HL-60 (cell line): ENCODE data around the gene TTC8.

Source experiments
- POLR2AphosphoS5 ChIP-seq: IDR thresholded peaks from 2 replicates; pipeline ENCODE4 v1.6.1; 2012; ENCODE audit warnings: low read depth
- TF ChIP-seq, protein P1 (sequence below): IDR thresholded peaks from one replicate; pipeline ENCODE4 v1.5.1; 2011; ENCODE audit warnings: low read length, control low read depth, inconsistent platforms; ENCODE audit not compliant: insufficient read depth

- TF ChIP-seq, protein P1, sequence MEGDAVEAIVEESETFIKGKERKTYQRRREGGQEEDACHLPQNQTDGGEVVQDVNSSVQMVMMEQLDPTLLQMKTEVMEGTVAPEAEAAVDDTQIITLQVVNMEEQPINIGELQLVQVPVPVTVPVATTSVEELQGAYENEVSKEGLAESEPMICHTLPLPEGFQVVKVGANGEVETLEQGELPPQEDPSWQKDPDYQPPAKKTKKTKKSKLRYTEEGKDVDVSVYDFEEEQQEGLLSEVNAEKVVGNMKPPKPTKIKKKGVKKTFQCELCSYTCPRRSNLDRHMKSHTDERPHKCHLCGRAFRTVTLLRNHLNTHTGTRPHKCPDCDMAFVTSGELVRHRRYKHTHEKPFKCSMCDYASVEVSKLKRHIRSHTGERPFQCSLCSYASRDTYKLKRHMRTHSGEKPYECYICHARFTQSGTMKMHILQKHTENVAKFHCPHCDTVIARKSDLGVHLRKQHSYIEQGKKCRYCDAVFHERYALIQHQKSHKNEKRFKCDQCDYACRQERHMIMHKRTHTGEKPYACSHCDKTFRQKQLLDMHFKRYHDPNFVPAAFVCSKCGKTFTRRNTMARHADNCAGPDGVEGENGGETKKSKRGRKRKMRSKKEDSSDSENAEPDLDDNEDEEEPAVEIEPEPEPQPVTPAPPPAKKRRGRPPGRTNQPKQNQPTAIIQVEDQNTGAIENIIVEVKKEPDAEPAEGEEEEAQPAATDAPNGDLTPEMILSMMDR: no peak
- no peak for TF ChIP-seq POLR2AphosphoS5
These were observed 95.1 kb downstream of the TTC8 start for GRCh38 chr14:88919502-88919901.
